ENCODE data around the gene CAP1. TPM values are rescaled to one million over a fixed set of nuclear protein-coding genes. Genes with fewer than 3 reads are reported as not detected.
A peak's percentile ranks its signal among the peaks of the same experiment; 100 is the strongest.

Gene CAP1
- total RNA-seq, 1 experiment from 2014 or later = 229 TPM

- H3K4me1 ChIP-seq (ENCODE audit: low read length) = peaks cover 8% of the 10 kb centered on the region
- H3K9me2 ChIP-seq (replicated peaks; ENCODE audit: insufficient read depth, low read length) = no peaks in the 10 kb centered on the region
- peaks cover 27% of the 10 kb centered on the region for H3K79me2 ChIP-seq (ENCODE audit: low read length)
- H3K27me3 ChIP-seq (ENCODE audit: low read length) = no peaks in the 10 kb centered on the region
- H3K4me2 ChIP-seq (ENCODE audit: low read depth, low read length, poor library complexity, severe bottlenecking) = no peak overlapping the region
- H3K9me3 ChIP-seq (ENCODE audit: low read length) = no peaks in the 10 kb centered on the region
- no peak overlapping the region for H3K27ac ChIP-seq (ENCODE audit: low read length)
- no peak overlapping the region for H2AFZ ChIP-seq (ENCODE audit: low read length)
- H3K36me3 ChIP-seq (ENCODE audit: insufficient read depth, low read length) = peaks cover 41% of the 10 kb centered on the region
- H3K9ac ChIP-seq (ENCODE audit: low read length) = no peak overlapping the region
- H4K20me1 ChIP-seq (ENCODE audit: insufficient read depth, low read depth, low read length) = no peaks in the 10 kb centered on the region
- no peak overlapping the region for H3K4me3 ChIP-seq (ENCODE audit: low read length)
- DNase-seq = no peak
Measured at GRCh38 chr1:40090652-40091355, 50.3 kb downstream of the CAP1 start.

DNA sequence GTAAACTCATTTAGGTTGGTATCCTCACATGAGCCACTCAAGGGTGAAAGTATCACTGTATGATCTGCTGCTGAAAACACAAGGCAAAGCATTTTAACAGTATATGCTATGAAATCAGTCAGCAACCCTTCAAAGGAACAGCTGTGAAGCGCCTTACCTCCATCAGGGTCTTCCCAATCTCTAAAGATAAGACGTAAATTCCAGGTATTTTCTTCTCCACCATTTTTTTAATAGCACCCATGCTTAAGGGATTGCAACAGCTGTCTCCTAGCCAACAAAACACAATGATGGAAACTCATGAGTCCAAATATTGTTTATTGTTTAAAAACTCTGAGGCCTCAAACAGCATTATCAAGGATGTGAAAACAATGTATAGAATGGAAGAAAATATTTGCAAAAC lies 51.7 kb downstream of the CAP1 start:
- no peak overlapping the region for H3K4me3 ChIP-seq (ENCODE audit: low read length)
- no peaks in the 10 kb centered on the region for H3K9me2 ChIP-seq (replicated peaks; ENCODE audit: insufficient read depth, low read length)
- no peak overlapping the region for H3K4me2 ChIP-seq (ENCODE audit: low read depth, low read length, poor library complexity, severe bottlenecking)
- no peak overlapping the region for H3K9ac ChIP-seq (ENCODE audit: low read length)
- H3K4me1 ChIP-seq (ENCODE audit: low read length) = peaks cover 21% of the 10 kb centered on the region
- no peaks in the 10 kb centered on the region for H3K27me3 ChIP-seq (ENCODE audit: low read length)
- no peak for DNase-seq
- no peaks in the 10 kb centered on the region for H4K20me1 ChIP-seq (ENCODE audit: insufficient read depth, low read depth, low read length)
- H3K9me3 ChIP-seq (ENCODE audit: low read length) = no peaks in the 10 kb centered on the region
- H2AFZ ChIP-seq (ENCODE audit: low read length) = no peak overlapping the region
- H3K79me2 ChIP-seq (ENCODE audit: low read length) = peaks cover 39% of the 10 kb centered on the region
- no peak overlapping the region for H3K27ac ChIP-seq (ENCODE audit: low read length)
- peaks cover 41% of the 10 kb centered on the region for H3K36me3 ChIP-seq (ENCODE audit: insufficient read depth, low read length)

DNA sequence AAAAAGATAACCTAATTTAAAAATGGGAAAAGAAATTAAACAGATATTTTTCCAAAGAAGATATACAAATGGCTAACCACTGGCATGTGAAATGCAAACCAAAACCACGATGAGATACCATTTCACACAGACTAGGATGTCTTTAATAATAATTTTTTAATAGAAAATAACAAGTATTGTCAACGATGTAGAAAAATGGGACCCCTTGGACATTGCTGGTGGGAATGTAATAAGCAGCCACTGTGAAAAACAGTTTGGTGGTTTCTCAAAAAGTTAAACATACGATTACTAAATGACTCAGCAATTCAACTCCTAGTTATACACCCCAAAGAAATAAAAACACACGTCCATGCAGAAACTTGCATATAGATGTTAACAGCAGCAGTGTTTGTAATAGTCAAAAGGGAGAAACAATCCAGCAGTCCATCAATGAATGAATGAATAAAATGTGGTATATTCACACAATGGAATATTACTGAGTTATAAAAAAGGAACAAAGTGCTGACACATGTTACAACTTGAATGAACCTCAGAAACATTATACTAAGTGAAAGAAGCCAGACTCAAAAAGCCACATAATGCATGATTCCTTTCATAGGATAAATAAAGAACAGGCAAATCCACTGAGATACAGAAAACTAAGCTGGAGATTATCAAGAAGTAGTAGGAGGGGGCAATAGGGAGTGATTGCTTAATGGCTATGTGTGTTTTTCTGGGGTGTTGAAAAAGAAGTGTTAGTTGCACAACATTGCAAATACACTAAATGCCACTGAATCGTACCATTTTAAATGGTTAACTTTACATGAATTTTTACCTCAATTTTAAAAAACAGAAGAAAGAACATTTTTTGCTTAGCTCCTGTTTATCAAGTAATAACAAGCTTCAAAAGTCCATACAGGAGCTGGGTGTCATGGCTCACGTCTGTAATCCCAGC lies 52.4 kb downstream of the CAP1 start:
- Histone ChIP-seq H3K4me2 (ENCODE audit: low read depth, low read length, poor library complexity, severe bottlenecking) (no peak overlapping the region), H3K9me3 (ENCODE audit: low read length) (no peaks in the 10 kb centered on the region)

GRCh38 chr1:40094466-40095110 lies 54.1 kb downstream of the CAP1 start:
- peaks cover 29% of the 10 kb centered on the region for H3K36me3 ChIP-seq (ENCODE audit: insufficient read depth, low read length)
- H3K27ac ChIP-seq (ENCODE audit: low read length) = no peak overlapping the region
- DNase-seq = no peak

More for the DNA sequence above, 52.4 kb downstream of the CAP1 start:
- Histone ChIP-seq H3K4me3 (ENCODE audit: low read length) (no peak overlapping the region), H3K9me2 (replicated peaks; ENCODE audit: insufficient read depth, low read length) (no peaks in the 10 kb centered on the region), H3K27me3 (ENCODE audit: low read length) (no peaks in the 10 kb centered on the region), H3K9ac (ENCODE audit: low read length) (no peak overlapping the region), H3K27ac (ENCODE audit: low read length) (no peak overlapping the region), H3K36me3 (ENCODE audit: insufficient read depth, low read length) (peaks cover 41% of the 10 kb centered on the region), H4K20me1 (ENCODE audit: insufficient read depth, low read depth, low read length) (no peaks in the 10 kb centered on the region), H2AFZ (ENCODE audit: low read length) (no peak overlapping the region), H3K4me1 (ENCODE audit: low read length) (peaks cover 27% of the 10 kb centered on the region), H3K79me2 (ENCODE audit: low read length) (peaks cover 39% of the 10 kb centered on the region)
- no peak for DNase-seq

DNA sequence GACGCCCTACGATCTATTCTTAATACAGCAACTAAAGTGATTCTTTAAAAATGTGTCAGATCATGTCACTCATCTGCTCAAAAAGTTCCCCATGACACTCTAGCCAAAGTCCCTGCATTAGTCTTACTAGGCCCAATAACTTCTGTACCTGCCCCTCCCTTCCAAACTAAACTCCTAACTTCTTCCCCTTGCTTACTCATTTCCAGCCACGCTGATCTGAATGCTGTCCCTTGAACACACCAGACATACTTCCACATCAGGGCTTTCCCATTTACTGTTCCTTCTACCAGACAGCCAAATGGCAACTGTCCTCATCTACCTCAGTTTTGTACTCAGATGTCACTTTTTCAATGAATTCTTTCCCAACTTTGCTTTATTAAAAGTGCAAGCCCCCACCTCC lies 55.3 kb downstream of the CAP1 start:
- H3K9ac ChIP-seq (ENCODE audit: low read length) = peak overlapping the region; percentile 89
- DNase-seq = no peak
- H2AFZ ChIP-seq (ENCODE audit: low read length) = no peak overlapping the region
- no peaks in the 10 kb centered on the region for H3K27me3 ChIP-seq (ENCODE audit: low read length)
- no peak overlapping the region for H3K27ac ChIP-seq (ENCODE audit: low read length)
- peak overlapping the region; percentile 94 for H3K4me2 ChIP-seq (ENCODE audit: low read depth, low read length, poor library complexity, severe bottlenecking)
- peaks cover 17% of the 10 kb centered on the region for H3K36me3 ChIP-seq (ENCODE audit: insufficient read depth, low read length)
- H4K20me1 ChIP-seq (ENCODE audit: insufficient read depth, low read depth, low read length) = no peaks in the 10 kb centered on the region
- H3K79me2 ChIP-seq (ENCODE audit: low read length) = peaks cover 39% of the 10 kb centered on the region
- H3K9me3 ChIP-seq (ENCODE audit: low read length) = no peaks in the 10 kb centered on the region
- H3K4me3 ChIP-seq (ENCODE audit: low read length) = peak overlapping the region; percentile 94
- peaks cover 27% of the 10 kb centered on the region for H3K4me1 ChIP-seq (ENCODE audit: low read length)
- no peaks in the 10 kb centered on the region for H3K9me2 ChIP-seq (replicated peaks; ENCODE audit: insufficient read depth, low read length)

More at GRCh38 chr1:40094466-40095110, 54.1 kb downstream of the CAP1 start:
- no peak overlapping the region for H2AFZ ChIP-seq (ENCODE audit: low read length)
- H3K4me1 ChIP-seq (ENCODE audit: low read length) = peaks cover 27% of the 10 kb centered on the region
- H3K9ac ChIP-seq (ENCODE audit: low read length) = no peak overlapping the region
- no peak overlapping the region for H3K4me3 ChIP-seq (ENCODE audit: low read length)
- H3K79me2 ChIP-seq (ENCODE audit: low read length) = peaks cover 39% of the 10 kb centered on the region
- H3K27me3 ChIP-seq (ENCODE audit: low read length) = no peaks in the 10 kb centered on the region
- H4K20me1 ChIP-seq (ENCODE audit: insufficient read depth, low read depth, low read length) = no peaks in the 10 kb centered on the region
- H3K9me3 ChIP-seq (ENCODE audit: low read length) = no peaks in the 10 kb centered on the region
- no peak overlapping the region for H3K4me2 ChIP-seq (ENCODE audit: low read depth, low read length, poor library complexity, severe bottlenecking)
- H3K9me2 ChIP-seq (replicated peaks; ENCODE audit: insufficient read depth, low read length) = no peaks in the 10 kb centered on the region

GRCh38 chr1:40096646-40096976 lies 56.1 kb downstream of the CAP1 start:
- peaks cover 27% of the 10 kb centered on the region for H3K4me1 ChIP-seq (ENCODE audit: low read length)
- no peaks in the 10 kb centered on the region for H4K20me1 ChIP-seq (ENCODE audit: insufficient read depth, low read depth, low read length)
- peak overlapping the region; percentile 96 for H2AFZ ChIP-seq (ENCODE audit: low read length)
- no peaks in the 10 kb centered on the region for H3K9me2 ChIP-seq (replicated peaks; ENCODE audit: insufficient read depth, low read length)
- peak overlapping the region; percentile 94 for H3K4me2 ChIP-seq (ENCODE audit: low read depth, low read length, poor library complexity, severe bottlenecking)
- no peaks in the 10 kb centered on the region for H3K9me3 ChIP-seq (ENCODE audit: low read length)
- DNase-seq = no peak
- peak overlapping the region; percentile 94 for H3K4me3 ChIP-seq (ENCODE audit: low read length)
- H3K36me3 ChIP-seq (ENCODE audit: insufficient read depth, low read length) = peaks cover 11% of the 10 kb centered on the region; the same call in 1 of the 2 replicates
- H3K9ac ChIP-seq (ENCODE audit: low read length) = peak overlapping the region; percentile 89
- H3K27ac ChIP-seq (ENCODE audit: low read length) = peak overlapping the region; percentile 31
- H3K27me3 ChIP-seq (ENCODE audit: low read length) = no peaks in the 10 kb centered on the region
- peaks cover 39% of the 10 kb centered on the region for H3K79me2 ChIP-seq (ENCODE audit: low read length)

GRCh38 chr1:40096977-40097782 lies 56.7 kb downstream of the CAP1 start, which contains the start of gene PPT1:
PPT1 (minus strand) TSS chr1:40097252; CDS start chr1:40097238, 14 bp downstream.
- H3K27me3 ChIP-seq (ENCODE audit: low read length) = no peaks in the 10 kb centered on the region
- H3K9me2 ChIP-seq (replicated peaks; ENCODE audit: insufficient read depth, low read length) = no peaks in the 10 kb centered on the region
- peak within 1 kb of the TSS; percentile 96 for H2AFZ ChIP-seq (ENCODE audit: low read length)
- H3K9ac ChIP-seq (ENCODE audit: low read length) = peak within 1 kb of the TSS; percentile 89
- no peaks in the 10 kb centered on the region for H4K20me1 ChIP-seq (ENCODE audit: insufficient read depth, low read depth, low read length)
- H3K4me3 ChIP-seq (ENCODE audit: low read length) = peak within 1 kb of the TSS; percentile 94
- peaks cover 8% of the 10 kb centered on the region; the same call in 1 of the 2 replicates for H3K36me3 ChIP-seq (ENCODE audit: insufficient read depth, low read length)
- DNase-seq = peak; percentile 91
- peaks cover 39% of the 10 kb centered on the region for H3K79me2 ChIP-seq (ENCODE audit: low read length)
- peak within 1 kb of the TSS; percentile 94 for H3K4me2 ChIP-seq (ENCODE audit: low read depth, low read length, poor library complexity, severe bottlenecking)
- peak within 1 kb of the TSS; percentile 31 for H3K27ac ChIP-seq (ENCODE audit: low read length)
- H3K9me3 ChIP-seq (ENCODE audit: low read length) = no peaks in the 10 kb centered on the region
- peaks cover 27% of the 10 kb centered on the region for H3K4me1 ChIP-seq (ENCODE audit: low read length)

Measured in Karpas-422 (cell line).